Vagina (tissue), 2 donors: ENCODE data around the gene FN1.

ENCODE experiments used
- POLR2A ChIP-seq, 2 donors: fragments of 450-650 bp; IDR thresholded peaks; one replicate each; pipeline ENCODE4 v1.6.1; 2017; ENCODE audit warnings: antibody characterized with exemption in 2 of 2, mild to moderate bottlenecking in 2 of 2, moderate library complexity in 2 of 2
- TF ChIP-seq, protein P1 (sequence below), 3 experiments: fragments of 450-650 bp in 2 of 3; fragments of 200-600 bp in 1 of 3; sonication (generic) in 1 of 3; IDR thresholded peaks; one replicate each; pipeline ENCODE4 v1.5.1; 2017 to 2019; ENCODE audit warnings: antibody characterized with exemption in 3 of 3, mild to moderate bottlenecking in 2 of 3, moderate library complexity in 2 of 3

DNA sequence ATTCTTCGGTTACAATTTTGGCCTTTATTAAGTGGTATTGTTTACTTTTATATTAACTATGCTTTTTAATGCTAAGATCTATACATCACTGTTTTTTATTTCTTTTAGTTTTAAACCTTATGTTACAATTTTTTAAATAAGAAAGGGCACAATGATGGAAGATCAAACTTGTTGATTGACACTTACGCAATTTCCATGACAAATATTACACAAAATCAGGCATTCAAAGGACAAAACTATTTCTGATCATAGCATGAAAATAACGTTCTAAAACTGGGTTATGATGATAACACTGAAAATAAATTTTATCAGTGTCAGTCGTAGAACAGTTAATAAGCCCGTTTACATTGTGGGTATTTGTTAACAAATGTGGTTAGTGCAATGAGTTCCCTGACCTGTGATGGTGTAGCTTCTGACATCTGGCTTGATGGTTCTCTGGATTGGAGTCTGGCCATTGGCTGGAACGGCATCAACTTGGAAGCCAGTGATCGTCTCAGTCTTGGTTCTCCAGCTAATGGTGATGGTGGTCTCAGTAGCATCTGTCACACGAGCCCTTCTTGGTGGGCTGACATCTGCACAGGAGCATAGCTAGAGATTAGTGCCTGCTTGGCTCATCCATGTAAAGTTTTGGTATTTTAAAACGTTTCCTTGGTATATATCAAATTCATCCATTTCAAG, 59.6 kb downstream of the FN1 start:
- no peak for TF ChIP-seq POLR2A (IDR thresholded peaks at IDR 0.05)
- TF ChIP-seq, protein P1, sequence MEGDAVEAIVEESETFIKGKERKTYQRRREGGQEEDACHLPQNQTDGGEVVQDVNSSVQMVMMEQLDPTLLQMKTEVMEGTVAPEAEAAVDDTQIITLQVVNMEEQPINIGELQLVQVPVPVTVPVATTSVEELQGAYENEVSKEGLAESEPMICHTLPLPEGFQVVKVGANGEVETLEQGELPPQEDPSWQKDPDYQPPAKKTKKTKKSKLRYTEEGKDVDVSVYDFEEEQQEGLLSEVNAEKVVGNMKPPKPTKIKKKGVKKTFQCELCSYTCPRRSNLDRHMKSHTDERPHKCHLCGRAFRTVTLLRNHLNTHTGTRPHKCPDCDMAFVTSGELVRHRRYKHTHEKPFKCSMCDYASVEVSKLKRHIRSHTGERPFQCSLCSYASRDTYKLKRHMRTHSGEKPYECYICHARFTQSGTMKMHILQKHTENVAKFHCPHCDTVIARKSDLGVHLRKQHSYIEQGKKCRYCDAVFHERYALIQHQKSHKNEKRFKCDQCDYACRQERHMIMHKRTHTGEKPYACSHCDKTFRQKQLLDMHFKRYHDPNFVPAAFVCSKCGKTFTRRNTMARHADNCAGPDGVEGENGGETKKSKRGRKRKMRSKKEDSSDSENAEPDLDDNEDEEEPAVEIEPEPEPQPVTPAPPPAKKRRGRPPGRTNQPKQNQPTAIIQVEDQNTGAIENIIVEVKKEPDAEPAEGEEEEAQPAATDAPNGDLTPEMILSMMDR (IDR thresholded peaks at IDR 0.05) = no peak
